ENCODE data around the gene ATP6AP2.
"Not testable (repeated sequence)": the region's sequence is repeated elsewhere in the genome, so short reads cannot be mapped to it uniquely, and the experiment has no call there.

DNA sequence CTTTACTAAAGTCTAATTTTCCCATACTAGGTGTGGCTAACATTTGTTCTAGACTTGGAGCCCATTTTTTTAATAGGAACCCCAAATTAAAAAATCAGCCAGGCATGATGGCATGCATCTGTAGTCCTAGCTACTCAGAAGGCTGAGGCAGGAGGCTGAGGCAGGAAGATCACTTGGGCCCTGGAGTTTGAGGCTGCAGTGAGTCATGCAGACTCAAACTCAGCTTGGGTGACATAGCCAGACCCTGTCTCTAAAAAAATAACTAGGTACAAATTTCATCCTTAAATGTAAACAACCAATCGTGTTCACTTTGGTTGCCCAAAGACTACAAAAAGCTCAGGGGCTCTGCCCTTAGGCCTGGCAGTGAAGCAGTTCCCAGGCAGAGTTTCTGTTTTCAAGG is 6.9 kb downstream of the ATP6AP2 start:
- TF ChIP-seq, protein P1, sequence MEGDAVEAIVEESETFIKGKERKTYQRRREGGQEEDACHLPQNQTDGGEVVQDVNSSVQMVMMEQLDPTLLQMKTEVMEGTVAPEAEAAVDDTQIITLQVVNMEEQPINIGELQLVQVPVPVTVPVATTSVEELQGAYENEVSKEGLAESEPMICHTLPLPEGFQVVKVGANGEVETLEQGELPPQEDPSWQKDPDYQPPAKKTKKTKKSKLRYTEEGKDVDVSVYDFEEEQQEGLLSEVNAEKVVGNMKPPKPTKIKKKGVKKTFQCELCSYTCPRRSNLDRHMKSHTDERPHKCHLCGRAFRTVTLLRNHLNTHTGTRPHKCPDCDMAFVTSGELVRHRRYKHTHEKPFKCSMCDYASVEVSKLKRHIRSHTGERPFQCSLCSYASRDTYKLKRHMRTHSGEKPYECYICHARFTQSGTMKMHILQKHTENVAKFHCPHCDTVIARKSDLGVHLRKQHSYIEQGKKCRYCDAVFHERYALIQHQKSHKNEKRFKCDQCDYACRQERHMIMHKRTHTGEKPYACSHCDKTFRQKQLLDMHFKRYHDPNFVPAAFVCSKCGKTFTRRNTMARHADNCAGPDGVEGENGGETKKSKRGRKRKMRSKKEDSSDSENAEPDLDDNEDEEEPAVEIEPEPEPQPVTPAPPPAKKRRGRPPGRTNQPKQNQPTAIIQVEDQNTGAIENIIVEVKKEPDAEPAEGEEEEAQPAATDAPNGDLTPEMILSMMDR (conservative IDR thresholded peaks at IDR 0.05 in 1 of 2, IDR thresholded peaks at IDR 0.05 in 1 of 2; ENCODE audit: extremely low read depth in 1 of 2, insufficient read depth in 1 of 2, low read depth in 1 of 2, low read length in 2 of 2), result not testable (repeated sequence)
- not testable (repeated sequence) for TF ChIP-seq EZH2 (IDR thresholded peaks at IDR 0.05; ENCODE audit: borderline replicate concordance, low read length)
